Progenitor cell of endocrine pancreas (in vitro differentiated cells): ENCODE results near the gene DCAF10. TPM values are rescaled to one million over a fixed set of nuclear protein-coding genes. Genes with fewer than 3 reads are reported as not detected.
A peak's percentile ranks its signal among the peaks of the same experiment; 100 is the strongest.
"Not testable (repeated sequence)": the region's sequence is repeated elsewhere in the genome, so short reads cannot be mapped to it uniquely, and the experiment has no call there.

Experiments
- DNase-seq: peaks from one replicate; pipeline ENCODE4 v3.0.0; 2021; ENCODE audit warnings: low spot score; ENCODE audit not compliant: unreplicated experiment
- H3K27ac Mint-ChIP-seq: 2 replicates; pipeline ENCODE4 v1.8.0; 2021; ENCODE audit warnings: mild to moderate bottlenecking, moderate library complexity, mixed read lengths
- H3K27me3 Mint-ChIP-seq: 2 replicates; pipeline ENCODE4 v1.8.0; 2021; ENCODE audit warnings: mixed read lengths
- H3K36me3 Mint-ChIP-seq: 2 replicates; pipeline ENCODE4 v1.8.0; 2022; ENCODE audit warnings: mixed read lengths; ENCODE audit not compliant: insufficient read depth
- H3K4me1 Mint-ChIP-seq: 2 replicates; pipeline ENCODE4 v1.8.0; 2021; ENCODE audit warnings: low read depth, mixed read lengths
- H3K4me3 Mint-ChIP-seq: 2 replicates; pipeline ENCODE4 v1.8.0; 2021; ENCODE audit warnings: low read depth, mild to moderate bottlenecking, moderate library complexity, mixed read lengths
- H3K9me3 Mint-ChIP-seq: 2 replicates; pipeline ENCODE4 v1.8.0; 2021; ENCODE audit warnings: low read depth, mixed read lengths
- CTCF ChIP-seq: fragments of 200-600 bp; sonication (generic); IDR thresholded peaks from one replicate; pipeline ENCODE4 v1.5.0; 2021; ENCODE audit warnings: antibody characterized with exemption, mild to moderate bottlenecking; ENCODE audit not compliant: unreplicated experiment
- total RNA-seq: library from RNA; stranded (reverse); gene quantifications from 2 replicates; pipeline ENCODE4 v1.2.1, GENCODE V29; 2021

The DCAF10 gene
- total RNA-seq, 1 donor from 2014 or later, result 29.4 TPM

DNA sequence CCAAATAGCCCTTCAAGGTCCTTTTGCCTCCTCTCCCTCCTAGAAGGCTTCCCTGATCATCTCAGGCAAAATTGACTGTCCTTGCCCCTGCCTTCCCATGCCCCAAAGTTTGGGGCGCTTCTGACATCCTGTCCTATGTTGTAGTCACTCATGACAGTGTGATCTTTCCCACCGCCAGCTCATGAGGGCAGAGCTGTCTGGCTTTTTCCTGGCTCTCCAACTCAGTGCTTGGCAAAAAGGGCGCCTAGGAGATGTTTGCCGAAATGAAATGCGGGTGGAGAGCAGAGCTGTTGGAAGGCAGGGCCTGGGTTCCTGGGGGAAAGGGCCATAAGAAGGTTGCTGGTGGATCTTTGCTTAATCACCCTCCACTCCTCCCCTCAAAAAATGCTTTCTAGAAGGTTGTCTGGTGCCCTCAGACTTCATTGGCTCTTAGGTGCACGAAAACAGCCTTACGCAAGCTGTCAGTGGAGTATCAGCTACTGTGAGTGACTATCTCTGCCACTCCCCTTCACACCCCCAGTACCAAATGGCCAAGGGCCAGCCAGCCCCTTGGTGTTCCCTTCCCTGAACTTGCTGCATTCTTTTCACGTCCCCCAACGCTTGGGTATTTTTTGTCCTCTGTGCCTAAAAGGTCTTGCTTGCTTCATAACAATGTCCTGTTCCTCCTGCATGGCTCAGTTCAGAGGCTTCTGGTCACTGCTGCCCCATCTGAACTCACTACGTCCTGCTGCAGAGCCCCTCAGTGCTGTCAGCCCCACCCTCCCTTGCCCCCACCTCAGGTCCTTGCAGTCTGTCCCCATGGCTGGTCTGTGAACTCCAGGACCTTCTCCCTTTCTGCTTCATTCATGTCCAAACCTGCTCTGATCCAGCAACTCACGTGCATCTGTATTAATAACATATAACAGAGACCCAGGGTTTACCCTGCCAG, 106.0 kb downstream of the DCAF10 start:
- H3K36me3 Mint-ChIP-seq, result no peaks in the 10 kb centered on the region
- H3K27me3 Mint-ChIP-seq, result no peaks in the 10 kb centered on the region
- TF ChIP-seq CTCF, result no peak
- peaks cover 18% of the 10 kb centered on the region for H3K4me1 Mint-ChIP-seq
- H3K4me3 Mint-ChIP-seq, result peak overlapping the region; percentile 35
- DNase-seq, result no peak
- peak overlapping the region; percentile 57 for H3K27ac Mint-ChIP-seq
- no peaks in the 10 kb centered on the region for H3K9me3 Mint-ChIP-seq

DNA sequence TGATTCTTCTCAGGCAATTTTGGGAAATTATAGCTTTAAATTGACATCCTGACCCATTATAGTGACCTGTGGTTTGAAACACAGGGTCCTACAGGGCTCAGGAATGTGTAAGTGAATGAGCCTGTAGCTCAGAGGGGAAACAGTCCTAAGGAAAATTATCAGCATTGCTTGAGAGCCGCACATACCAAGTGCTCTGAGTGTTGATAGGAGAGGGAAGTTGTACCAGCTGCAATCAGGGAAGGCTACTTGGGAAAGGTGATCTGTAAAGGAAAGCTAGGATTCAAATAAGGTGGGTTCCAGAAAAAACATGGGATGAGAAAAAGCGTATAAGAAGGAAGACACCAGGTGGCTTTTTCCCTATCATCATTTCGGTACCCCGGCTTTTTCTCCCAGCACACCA, 107.7 kb downstream of the DCAF10 start:
- Mint-ChIP-seq H3K4me1 (peaks cover 10% of the 10 kb centered on the region), H3K4me3 (no peak overlapping the region), H3K9me3 (no peaks in the 10 kb centered on the region), H3K27me3 (no peaks in the 10 kb centered on the region), H3K36me3 (no peaks in the 10 kb centered on the region), H3K27ac (no peak overlapping the region)
- no peak for DNase-seq
- no peak for TF ChIP-seq CTCF

GRCh38 chr9:37908698-37909186, 108.1 kb downstream of the DCAF10 start:
- Mint-ChIP-seq H3K4me1 (peaks cover 10% of the 10 kb centered on the region), H3K27me3 (no peaks in the 10 kb centered on the region), H3K27ac (no peak overlapping the region), H3K36me3 (no peaks in the 10 kb centered on the region), H3K4me3 (no peak overlapping the region), H3K9me3 (no peaks in the 10 kb centered on the region)
- TF ChIP-seq CTCF, result no peak
- DNase-seq, result no peak

DNA sequence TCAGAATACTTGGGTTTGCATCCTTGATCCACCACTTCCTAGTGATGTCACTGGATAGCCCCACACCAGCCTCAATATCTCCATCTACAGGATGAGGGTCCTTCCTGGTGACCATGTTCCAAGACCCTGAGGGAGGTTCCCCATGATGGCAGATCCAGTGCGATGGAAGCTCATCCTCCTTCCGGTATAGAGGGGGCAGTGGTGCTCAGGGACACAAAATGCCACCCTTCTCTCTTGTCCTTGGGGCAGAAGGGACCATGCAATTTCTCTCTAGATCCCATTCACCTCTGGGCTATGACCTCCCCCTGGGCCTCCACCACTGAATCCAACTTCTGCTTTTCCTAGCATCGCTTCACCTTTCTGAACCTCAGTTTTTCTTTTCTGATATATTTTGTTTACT, 108.7 kb downstream of the DCAF10 start:
- H3K36me3 Mint-ChIP-seq, result no peaks in the 10 kb centered on the region
- H3K27ac Mint-ChIP-seq, result no peak overlapping the region
- no peaks in the 10 kb centered on the region for H3K9me3 Mint-ChIP-seq
- no peak for DNase-seq
- TF ChIP-seq CTCF, result no peak
- H3K4me1 Mint-ChIP-seq, result peaks cover 9% of the 10 kb centered on the region
- no peak overlapping the region for H3K4me3 Mint-ChIP-seq
- H3K27me3 Mint-ChIP-seq, result no peaks in the 10 kb centered on the region

DNA sequence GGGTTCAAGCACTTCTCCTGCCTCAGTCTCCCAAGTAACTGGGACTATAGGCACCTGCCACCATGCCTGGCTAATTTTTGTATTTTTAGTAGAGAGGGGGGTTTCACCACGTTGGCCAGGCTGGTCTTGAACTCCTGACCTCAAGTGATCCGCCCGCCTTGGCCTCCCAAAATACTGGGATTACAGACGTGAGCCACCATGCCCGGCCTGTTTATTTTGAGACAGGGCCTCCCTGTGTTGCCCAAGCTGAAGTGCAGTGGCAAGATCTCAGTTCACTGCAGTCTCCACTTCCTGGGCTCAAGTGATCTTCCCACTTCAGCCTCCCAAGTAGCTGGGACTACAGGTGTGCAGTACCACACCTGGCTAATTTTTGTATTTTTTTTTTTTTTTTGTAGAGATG, 109.2 kb downstream of the DCAF10 start:
- not testable (repeated sequence) for H3K4me1 Mint-ChIP-seq, H3K27me3 Mint-ChIP-seq, H3K27ac Mint-ChIP-seq, H3K36me3 Mint-ChIP-seq, DNase-seq, H3K9me3 Mint-ChIP-seq, H3K4me3 Mint-ChIP-seq

- TF ChIP-seq CTCF, result no peak
- no peak for DNase-seq
- H3K27ac Mint-ChIP-seq, result no peak overlapping the region
- H3K27me3 Mint-ChIP-seq, result no peaks in the 10 kb centered on the region
- H3K4me3 Mint-ChIP-seq, result no peak overlapping the region
- H3K9me3 Mint-ChIP-seq, result no peaks in the 10 kb centered on the region
- H3K4me1 Mint-ChIP-seq, result peaks cover 2% of the 10 kb centered on the region
- H3K36me3 Mint-ChIP-seq, result peaks cover 1% of the 10 kb centered on the region
Measured at GRCh38 chr9:37910271-37910670, 109.7 kb downstream of the DCAF10 start.
